ENCODE data around the gene CARM1.

The CARM1 gene

GRCh38 chr19:10838377-10838776, 33.0 kb upstream of the CARM1 start:
- no peak for DNase-seq

GRCh38 chr19:10839114-10840050, 32.0 kb upstream of the CARM1 start:
- no peaks in the 10 kb centered on the region for H3K36me3 ChIP-seq (replicated peaks; ENCODE audit: insufficient read depth, low read length)
- H4K20me1 ChIP-seq (ENCODE audit: insufficient read depth, low read length) = no peaks in the 10 kb centered on the region
- no peak overlapping the region for H3K4me2 ChIP-seq (ENCODE audit: low read depth, low read length)
- H3K9me2 ChIP-seq (replicated peaks; ENCODE audit: insufficient read depth, low read length) = no peaks in the 10 kb centered on the region
- H2AFZ ChIP-seq (ENCODE audit: low read length) = no peak overlapping the region
- no peak for DNase-seq
- H3K27ac ChIP-seq (ENCODE audit: low read length) = no peak overlapping the region
- no peak overlapping the region for H3K4me3 ChIP-seq (ENCODE audit: low read length)
- H3K9me3 ChIP-seq (replicated peaks; ENCODE audit: insufficient read depth, low read length) = 0 out of 2 replicates have a peak, but pooled peaks cover 4% of the 10 kb centered on the region
- no peaks in the 10 kb centered on the region; the same call in 1 of the 2 replicates for H3K27me3 ChIP-seq (replicated peaks; ENCODE audit: insufficient read depth, low read length)
- TF ChIP-seq CTCF (IDR thresholded peaks at IDR 0.05; ENCODE audit: low read length) (no peak), EZH2phosphoT487 (IDR thresholded peaks at IDR 0.05; ENCODE audit: low read length) (no peak), EZH2 (optimal IDR thresholded peaks at IDR 0.05; ENCODE audit: low read depth, low read length) (no peak)
- H3F3A ChIP-seq (ENCODE audit: insufficient read depth, low read length) = 0 out of 2 replicates have a peak, but pooled peaks cover 5% of the 10 kb centered on the region
- peaks cover 6% of the 10 kb centered on the region; the same call in 1 of the 2 replicates for H3K79me2 ChIP-seq (ENCODE audit: low read length)
- peaks cover 12% of the 10 kb centered on the region for H3K4me1 ChIP-seq (ENCODE audit: low read length)
- H3K9ac ChIP-seq (ENCODE audit: low read length) = no peak overlapping the region

More at GRCh38 chr19:10838377-10838776, 33.0 kb upstream of the CARM1 start:
- no peak overlapping the region for H3K27ac ChIP-seq (ENCODE audit: low read length)
- H3K9me2 ChIP-seq (replicated peaks; ENCODE audit: insufficient read depth, low read length) = no peaks in the 10 kb centered on the region
- H3K79me2 ChIP-seq (ENCODE audit: low read length) = peaks cover 6% of the 10 kb centered on the region; the same call in 1 of the 2 replicates
- H3K4me3 ChIP-seq (ENCODE audit: low read length) = no peak overlapping the region
- H3K9me3 ChIP-seq (replicated peaks; ENCODE audit: insufficient read depth, low read length) = 0 out of 2 replicates have a peak, but pooled peaks cover 4% of the 10 kb centered on the region
- no peak overlapping the region for H3K9ac ChIP-seq (ENCODE audit: low read length)
- no peaks in the 10 kb centered on the region for H4K20me1 ChIP-seq (ENCODE audit: insufficient read depth, low read length)
- peaks cover 12% of the 10 kb centered on the region for H3K4me1 ChIP-seq (ENCODE audit: low read length)
- H3K27me3 ChIP-seq (replicated peaks; ENCODE audit: insufficient read depth, low read length) = no peaks in the 10 kb centered on the region; the same call in 1 of the 2 replicates
- no peaks in the 10 kb centered on the region for H3K36me3 ChIP-seq (replicated peaks; ENCODE audit: insufficient read depth, low read length)
- H3K4me2 ChIP-seq (ENCODE audit: low read depth, low read length) = no peak overlapping the region
- 0 out of 2 replicates have a peak, but pooled peaks cover 5% of the 10 kb centered on the region for H3F3A ChIP-seq (ENCODE audit: insufficient read depth, low read length)
- no peak for TF ChIP-seq CTCF (IDR thresholded peaks at IDR 0.05; ENCODE audit: low read length)
- TF ChIP-seq EZH2phosphoT487 (IDR thresholded peaks at IDR 0.05; ENCODE audit: low read length) = no peak
- no peak for TF ChIP-seq EZH2 (optimal IDR thresholded peaks at IDR 0.05; ENCODE audit: low read depth, low read length)
- H2AFZ ChIP-seq (ENCODE audit: low read length) = no peak overlapping the region

- no peak overlapping the region for H3K9ac ChIP-seq (ENCODE audit: low read length)
- no peak for DNase-seq
- H3K4me2 ChIP-seq (ENCODE audit: low read depth, low read length) = no peak overlapping the region
- no peaks in the 10 kb centered on the region for H3K9me2 ChIP-seq (replicated peaks; ENCODE audit: insufficient read depth, low read length)
- H3K27ac ChIP-seq (ENCODE audit: low read length) = no peak overlapping the region
- H4K20me1 ChIP-seq (ENCODE audit: insufficient read depth, low read length) = no peaks in the 10 kb centered on the region
- TF ChIP-seq EZH2phosphoT487 (IDR thresholded peaks at IDR 0.05; ENCODE audit: low read length) = no peak
- H3K79me2 ChIP-seq (ENCODE audit: low read length) = no peaks in the 10 kb centered on the region
- H3K27me3 ChIP-seq (replicated peaks; ENCODE audit: insufficient read depth, low read length) = peaks cover 5% of the 10 kb centered on the region; the same call in 1 of the 2 replicates
- H3F3A ChIP-seq (ENCODE audit: insufficient read depth, low read length) = no peaks in the 10 kb centered on the region
- H3K9me3 ChIP-seq (replicated peaks; ENCODE audit: insufficient read depth, low read length) = no peaks in the 10 kb centered on the region
- no peaks in the 10 kb centered on the region for H3K4me1 ChIP-seq (ENCODE audit: low read length)
- H3K4me3 ChIP-seq (ENCODE audit: low read length) = no peak overlapping the region
- H2AFZ ChIP-seq (ENCODE audit: low read length) = no peak overlapping the region
- no peaks in the 10 kb centered on the region for H3K36me3 ChIP-seq (replicated peaks; ENCODE audit: insufficient read depth, low read length)
Measured at GRCh38 chr19:10842788-10843187, 28.6 kb upstream of the CARM1 start.

All from MM.1S (cell line).